ENCODE measurements around the gene MEDAG.

- no peak for TF ChIP-seq CTCF (IDR thresholded peaks at IDR 0.05)
- TF ChIP-seq POLR2AphosphoS5 (IDR thresholded peaks at IDR 0.05), result no peak
- TF ChIP-seq EP300 (IDR thresholded peaks at IDR 0.05), result no peak
- no peak for TF ChIP-seq POLR2A (IDR thresholded peaks at IDR 0.05; ENCODE audit: low read depth)
These were observed 59.3 kb downstream of the MEDAG start for GRCh38 chr13:30965380-30965779.
